GM19372 (cell line): ENCODE data around the gene SYT5.

Experiments
- ATAC-seq: cut with Tn5 transposase; IDR thresholded peaks from one replicate; pipeline ENCODE4 v1.9.1; 2021; ENCODE audit warnings: mild to moderate bottlenecking, low read depth, moderate library complexity; ENCODE audit not compliant: unreplicated experiment

SYT5 gene

DNA sequence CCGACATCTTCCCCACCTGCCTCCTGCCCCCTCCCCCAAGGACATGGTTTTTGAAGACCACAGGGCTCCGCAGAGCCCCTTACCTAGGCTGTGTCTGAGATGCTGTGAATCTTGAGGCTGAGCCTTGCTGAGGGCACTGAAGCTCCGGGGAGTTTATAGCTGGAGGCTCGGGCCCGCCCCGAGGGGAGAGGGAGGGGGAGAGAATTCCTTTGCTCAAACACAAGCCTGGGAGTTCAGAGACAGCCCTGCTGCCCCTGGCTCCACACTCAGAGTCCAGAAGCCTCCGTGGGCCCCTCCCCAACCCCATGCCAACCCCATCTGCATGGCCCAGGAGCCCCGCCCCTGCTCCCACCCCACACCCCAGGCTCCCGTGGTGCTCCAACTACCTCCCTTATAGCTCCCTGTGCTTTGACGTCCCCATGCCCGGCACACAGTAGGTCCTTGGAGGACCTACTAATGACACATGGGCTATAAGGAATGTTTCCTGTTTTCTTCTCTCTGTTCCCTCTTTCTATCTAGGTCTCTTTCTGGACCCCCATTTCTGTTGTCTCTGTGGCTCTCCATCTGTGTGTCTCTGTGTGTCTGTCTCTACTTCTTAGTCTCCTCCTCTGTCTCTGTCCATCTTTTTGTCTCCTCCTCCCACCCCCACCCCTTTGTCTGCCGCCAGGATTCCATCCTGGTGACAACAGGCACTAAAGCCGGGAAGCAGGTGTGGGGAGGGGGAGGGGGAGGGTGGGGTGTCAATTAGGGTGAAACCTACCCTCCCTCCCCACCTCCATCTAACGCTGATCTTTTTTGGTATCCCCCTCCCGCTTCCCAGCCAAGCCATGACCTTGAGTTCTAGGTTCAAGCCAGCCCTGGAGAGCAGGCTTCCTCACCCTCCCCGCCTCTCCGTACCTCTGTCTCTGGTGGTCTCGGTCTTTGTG, 30.7 kb downstream of the SYT5 start, which contains the start of gene TNNT1:
TSS of gene TNNT1 (minus strand) at position 129 of the 926 bp plus-strand sequence. CDS start 2,049 bp downstream, outside the sequence.
- no peak for ATAC-seq

DNA sequence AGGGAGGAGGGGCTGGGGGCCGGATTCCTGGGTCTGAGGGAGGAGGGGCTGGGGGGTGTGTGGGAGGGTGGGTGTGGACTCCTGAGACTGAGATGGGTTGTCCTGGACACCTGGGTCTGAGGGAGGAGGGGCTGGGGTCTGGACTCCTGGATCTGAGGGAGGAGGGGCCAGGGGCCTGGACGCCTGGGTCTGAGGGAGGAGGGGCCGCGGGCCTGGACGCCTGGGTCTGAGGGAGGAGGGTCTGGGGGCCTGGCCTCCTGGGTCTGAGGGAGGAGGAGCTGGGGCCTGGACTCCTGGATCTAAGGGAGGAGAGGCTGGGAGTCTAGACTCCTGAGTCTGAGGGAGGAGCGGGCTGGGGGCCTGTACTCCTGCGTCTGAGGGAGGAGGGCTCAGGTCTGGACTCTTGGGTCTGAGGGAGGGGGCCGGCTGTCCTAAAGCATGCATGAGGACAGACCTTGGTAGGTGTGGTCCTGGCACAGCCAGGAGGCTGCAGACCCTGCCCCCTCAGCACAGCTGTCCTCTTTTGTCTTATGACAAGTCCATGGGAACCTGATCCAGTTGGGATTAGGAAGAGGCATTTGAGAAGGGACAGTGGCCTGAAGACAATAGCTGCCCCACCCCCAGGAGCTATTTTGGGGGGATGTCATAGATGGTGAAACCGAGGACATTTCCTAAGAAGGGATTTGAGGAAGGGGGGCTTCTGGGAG, 32.4 kb downstream of the SYT5 start:
- ATAC-seq: no peak

DNA sequence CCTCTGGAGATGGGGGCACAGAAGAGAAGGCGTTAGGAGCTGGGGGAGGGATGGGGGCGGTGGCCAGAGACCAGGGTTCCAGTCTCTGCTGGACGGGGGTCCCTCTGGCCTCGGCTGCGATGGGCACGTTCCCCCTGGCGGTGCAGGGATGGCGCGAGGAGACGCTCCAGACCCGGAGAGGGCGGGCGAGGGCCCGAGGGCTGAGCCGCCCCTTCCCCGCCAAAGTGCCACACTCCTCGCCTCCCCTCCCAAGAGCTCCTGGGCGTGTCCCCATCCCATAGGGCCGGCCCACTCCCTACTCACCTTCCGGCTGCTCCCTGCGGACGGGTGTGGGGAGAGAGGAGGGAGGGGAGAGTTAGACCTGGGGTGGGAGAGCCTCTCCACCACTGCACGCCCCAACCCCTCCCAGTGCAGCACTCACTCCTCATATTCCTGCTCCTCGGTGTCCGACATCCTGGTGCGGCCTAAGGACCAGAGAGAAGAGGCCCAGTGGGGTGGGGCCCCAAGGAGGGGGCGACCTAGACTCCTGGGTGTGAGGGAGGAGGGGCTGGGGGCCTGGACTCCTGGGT, 33.3 kb downstream of the SYT5 start:
- no peak for ATAC-seq

DNA sequence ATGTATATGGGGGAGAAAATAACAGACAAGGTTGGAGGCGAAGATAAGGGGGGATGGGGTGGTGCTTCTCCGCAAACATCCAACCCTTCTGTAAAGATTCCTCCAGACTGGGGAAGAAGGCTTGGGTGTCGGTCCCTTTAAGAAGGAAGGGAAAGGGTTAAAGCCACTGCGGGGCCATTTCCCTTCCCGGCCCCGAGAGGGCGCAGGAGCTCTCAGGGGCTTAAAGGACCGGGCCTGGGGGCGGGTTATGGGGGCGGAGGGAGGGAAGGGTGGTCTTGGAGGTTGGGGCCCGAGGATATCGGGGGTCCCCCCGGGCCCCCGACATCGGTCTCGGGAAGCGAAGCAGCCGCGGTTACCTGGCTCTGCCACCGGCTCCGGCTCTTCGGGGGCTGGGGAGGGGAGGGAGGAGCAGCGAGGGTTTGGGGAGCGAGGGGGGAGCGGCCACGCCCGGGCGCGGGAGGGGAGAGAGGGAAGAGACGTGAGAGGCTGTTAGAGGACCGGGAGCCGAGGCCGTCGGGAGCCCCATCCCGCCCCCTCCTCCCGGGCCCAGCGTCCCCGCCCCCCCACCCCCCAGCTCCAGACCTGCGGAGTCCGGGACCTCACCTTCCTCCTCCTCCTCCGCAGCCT, 33.9 kb downstream of the SYT5 start:
- ATAC-seq: no peak

GRCh38 chr19:55145232-55145631, 34.9 kb downstream of the SYT5 start:
- ATAC-seq: no peak

DNA sequence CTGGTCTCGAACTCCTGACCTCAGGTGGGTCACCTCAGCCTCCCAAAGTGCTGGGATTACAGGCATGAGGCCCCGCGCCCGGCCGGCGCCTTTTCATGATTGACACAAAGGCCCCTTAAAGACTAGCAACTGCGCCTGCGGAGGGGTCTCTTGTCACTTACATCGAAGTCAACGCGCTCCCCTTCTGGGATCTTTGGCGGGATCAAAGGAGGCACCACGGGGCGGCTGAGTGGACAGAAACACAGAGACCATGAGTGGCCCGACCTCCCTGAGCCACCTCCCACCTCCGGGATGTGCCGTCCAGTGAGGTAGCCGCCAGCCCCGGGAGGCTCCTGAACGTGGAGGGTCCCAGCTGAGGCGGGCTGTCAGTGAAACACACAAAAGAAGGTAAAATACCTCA, 38.4 kb downstream of the SYT5 start:
- no peak for ATAC-seq

DNA sequence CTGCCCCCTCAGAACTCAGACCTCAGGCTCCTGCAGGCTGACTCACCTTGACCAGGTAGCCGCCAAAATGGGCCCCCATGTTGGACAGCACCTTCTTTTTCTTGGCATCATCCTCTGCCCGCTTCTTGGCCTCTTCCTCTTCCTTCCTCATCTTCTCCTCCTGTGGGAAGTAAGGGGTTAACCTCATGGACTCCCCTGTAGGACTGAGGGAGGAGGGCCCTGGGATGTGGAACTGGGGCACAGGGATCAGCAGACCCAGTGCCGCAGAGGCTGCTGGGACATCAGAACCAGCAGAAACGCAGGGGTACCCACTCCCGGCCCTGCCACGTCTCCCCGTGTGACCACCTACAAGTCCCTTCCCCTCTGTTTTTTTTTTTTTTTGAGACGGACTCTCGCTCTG, 42.2 kb downstream of the SYT5 start:
- no peak for ATAC-seq

- no peak for ATAC-seq
Measured at GRCh38 chr19:55136399-55137102, 43.5 kb downstream of the SYT5 start.

DNA sequence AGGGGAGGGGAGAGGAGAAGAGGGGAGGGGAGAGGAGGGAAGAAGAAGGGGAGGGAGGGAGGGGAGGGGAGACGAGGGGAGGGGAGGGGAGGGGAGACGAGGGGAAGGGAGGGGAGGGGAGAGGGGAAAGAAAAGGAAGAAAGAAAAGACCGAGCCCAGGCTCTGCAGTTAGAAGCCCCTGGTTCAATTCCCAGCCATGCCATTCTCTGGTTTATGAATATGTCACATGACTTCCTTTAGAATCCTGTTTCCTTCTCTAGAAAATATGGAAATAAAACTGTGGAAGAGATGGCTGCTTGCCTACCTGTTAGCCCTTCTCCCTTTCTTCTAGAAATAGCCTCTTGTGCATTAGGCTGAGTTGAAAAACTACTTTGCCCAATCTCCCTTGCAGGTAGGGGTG, 45.4 kb downstream of the SYT5 start:
- ATAC-seq: no peak

- ATAC-seq: no peak
Measured at GRCh38 chr19:55133639-55134444, 46.2 kb downstream of the SYT5 start.

- no peak for ATAC-seq
Measured at GRCh38 chr19:55132453-55133129, 47.5 kb downstream of the SYT5 start.

DNA sequence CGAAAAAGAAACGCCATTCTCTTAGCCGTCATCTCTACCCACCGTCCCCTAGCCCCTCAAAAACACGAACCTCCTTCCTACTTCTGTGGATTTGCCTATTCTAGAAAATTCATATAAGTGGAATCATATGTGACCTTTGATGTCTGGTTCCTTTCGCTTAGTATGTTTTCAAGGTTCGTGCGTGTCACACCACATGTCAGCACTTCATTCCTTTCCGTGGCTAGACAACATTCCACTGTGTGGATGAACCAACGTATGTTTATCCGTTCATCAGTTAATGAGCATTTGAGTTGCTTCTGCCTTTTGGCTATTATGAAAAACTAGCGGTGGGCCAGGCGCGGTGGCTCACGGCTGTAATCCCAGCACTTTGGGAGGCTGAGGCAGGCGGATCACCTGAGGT, 48.7 kb downstream of the SYT5 start:
- ATAC-seq: no peak
